HG02885 (cell line): Measurements from ENCODE around the gene CAMK2B.
A peak's percentile ranks its signal among the peaks of the same experiment; 100 is the strongest.
"Not testable (repeated sequence)": the region's sequence is repeated elsewhere in the genome, so short reads cannot be mapped to it uniquely, and the experiment has no call there.

ENCODE experiments used
- ATAC-seq: cut with Tn5 transposase; IDR thresholded peaks from one replicate; pipeline ENCODE4 v1.9.1; 2021; ENCODE audit warnings: mild to moderate bottlenecking; ENCODE audit not compliant: unreplicated experiment, poor library complexity

The CAMK2B gene

GRCh38 chr7:44206008-44206407, 119.4 kb downstream of the CAMK2B start:
- no peak for ATAC-seq

- ATAC-seq: no peak
Measured at GRCh38 chr7:44201813-44202212, 123.6 kb downstream of the CAMK2B start.

GRCh38 chr7:44200699-44201461, 124.5 kb downstream of the CAMK2B start, which contains the start of gene YKT6:
YKT6 (plus strand) TSS chr7:44200978; CDS start chr7:44201136, 158 bp downstream.
- peak; percentile 99 for ATAC-seq

GRCh38 chr7:44200163-44200562, 125.2 kb downstream of the CAMK2B start:
- not testable (repeated sequence) for ATAC-seq

- ATAC-seq: no peak
Measured at GRCh38 chr7:44197474-44197873, 127.9 kb downstream of the CAMK2B start.

- peak; percentile 36 for ATAC-seq
Measured at GRCh38 chr7:44196450-44196872, 128.9 kb downstream of the CAMK2B start.

GRCh38 chr7:44195889-44196288, 129.5 kb downstream of the CAMK2B start:
- no peak for ATAC-seq

GRCh38 chr7:44194562-44195145, 130.7 kb downstream of the CAMK2B start:
- ATAC-seq: no peak

- ATAC-seq: no peak
Measured at GRCh38 chr7:44194069-44194468, 131.3 kb downstream of the CAMK2B start.

GRCh38 chr7:44193011-44193802, 132.2 kb downstream of the CAMK2B start:
- ATAC-seq: no peak

- ATAC-seq: no peak
Measured at GRCh38 chr7:44191171-44191570, 134.2 kb downstream of the CAMK2B start.

- ATAC-seq: no peak
Measured at GRCh38 chr7:44189993-44190872, 135.2 kb downstream of the CAMK2B start.

GRCh38 chr7:44189286-44189992, 136.0 kb downstream of the CAMK2B start, which contains the start of gene GCK:
GCK (minus strand) TSS chr7:44189439; CDS start chr7:44188953, 486 bp downstream.
- ATAC-seq: no peak

GRCh38 chr7:44188480-44189225, 136.7 kb downstream of the CAMK2B start:
- ATAC-seq: no peak

- no peak for ATAC-seq
Measured at GRCh38 chr7:44187636-44188416, 137.6 kb downstream of the CAMK2B start.

GRCh38 chr7:44186736-44187135, 138.7 kb downstream of the CAMK2B start:
- ATAC-seq: no peak

- no peak for ATAC-seq
Measured at GRCh38 chr7:44185729-44186128, 139.7 kb downstream of the CAMK2B start.

GRCh38 chr7:44184873-44185446, 140.4 kb downstream of the CAMK2B start:
- no peak for ATAC-seq
